H1 (cell line): ENCODE results near the gene PRICKLE1. TPM values are rescaled to one million over a fixed set of nuclear protein-coding genes. Genes with fewer than 3 reads are reported as not detected.

Source experiments
- JUN ChIP-seq: IDR thresholded peaks from 2 replicates; pipeline ENCODE4 v1.6.1; 2011; ENCODE audit warnings: low read depth, mild to moderate bottlenecking, improper control_type of control experiment, low read length
- SIN3A ChIP-seq, 2 experiments: IDR thresholded peaks in 1 of 2; conservative IDR thresholded peaks in 1 of 2; 2 replicates each; pipeline ENCODE4 v1.6.1; 2011 to 2012; ENCODE audit warnings: low read length in 2 of 2, improper control_type of control experiment in 1 of 2, low read depth in 1 of 2, mild to moderate bottlenecking in 1 of 2
- SRF ChIP-seq: IDR thresholded peaks from 2 replicates; pipeline ENCODE4 v1.6.1; 2011; ENCODE audit warnings: mild to moderate bottlenecking, low read depth, low read length, moderate library complexity
- polyA plus RNA-seq, 7 experiments: library from polyadenylated mRNA; depleted of rRNA in 3 of 7; stranded (reverse) in 5 of 7; unstranded in 2 of 7; fragments of >200 nt in 5 of 7; fragments of 200-250 nt in 2 of 7; gene quantifications; 1 replicate in 5 of 7; 2 replicates in 1 of 7; 4 replicates in 1 of 7; pipeline versions ENCODE4 v1.2.1 to v1.2.3, GENCODE V29; 2011 to 2013; ENCODE audit warnings: missing spikeins in 2 of 7, mixed read lengths in 2 of 7
- total RNA-seq: library from RNA; stranded (reverse); fragmentation: NEBNext Ultra II Directional; extraction: Animal tissue kit (Norgen Biotek cat#: 25700); gene quantifications from 2 replicates; pipeline ENCODE4 v1.2.1, GENCODE V29; 2021
- TF ChIP-seq, protein P1 (sequence below): IDR thresholded peaks from 2 replicates; pipeline ENCODE4 v1.6.1; 2011; ENCODE audit warnings: low read length, improper control_type of control experiment

Gene PRICKLE1
- total and polyA plus RNA-seq, 2 of the 8 experiments (the other 6 are each of a cell fraction or from before 2014, with no cell fraction given): 14.0 to 22.4 TPM

DNA sequence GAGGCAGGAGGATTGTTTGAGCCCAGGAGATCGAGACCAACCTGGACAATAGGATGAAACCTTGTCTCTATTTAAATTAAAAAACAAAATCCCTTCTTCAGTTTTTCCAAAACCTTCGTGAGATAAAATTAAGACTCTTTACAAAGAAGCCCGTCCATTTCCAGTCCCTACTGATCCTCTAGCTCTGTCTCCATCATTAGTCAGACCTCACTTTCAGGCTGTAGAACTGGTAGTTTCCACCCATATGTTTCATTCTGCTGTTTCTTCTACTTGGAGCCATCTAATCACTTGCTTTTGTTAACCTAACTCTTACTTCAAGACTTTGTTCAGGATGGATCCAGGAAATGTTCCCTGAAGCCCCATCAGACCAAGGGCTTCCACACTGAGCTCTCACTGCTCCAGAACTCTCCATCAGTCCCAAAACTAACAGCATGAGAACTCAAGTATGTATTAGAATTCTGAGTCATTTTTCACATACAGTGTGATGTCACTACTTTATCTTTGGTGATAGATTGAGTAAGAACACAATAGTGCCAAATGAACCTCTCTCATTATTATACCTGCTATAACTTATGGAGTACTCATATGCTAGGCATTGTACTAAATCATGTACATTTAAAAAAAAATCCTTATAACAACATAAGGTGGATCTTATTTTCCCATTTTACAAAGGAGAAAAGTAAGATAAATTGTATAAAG is 90.8 kb downstream of the PRICKLE1 start (continued):
- TF ChIP-seq JUN (no peak), SRF (no peak), SIN3A (conservative IDR thresholded peaks at IDR 0.05 in 1 of 2, IDR thresholded peaks at IDR 0.05 in 1 of 2; ENCODE audit: low read depth in 1 of 2, low read length in 2 of 2) (no peak)
- TF ChIP-seq, protein P1, sequence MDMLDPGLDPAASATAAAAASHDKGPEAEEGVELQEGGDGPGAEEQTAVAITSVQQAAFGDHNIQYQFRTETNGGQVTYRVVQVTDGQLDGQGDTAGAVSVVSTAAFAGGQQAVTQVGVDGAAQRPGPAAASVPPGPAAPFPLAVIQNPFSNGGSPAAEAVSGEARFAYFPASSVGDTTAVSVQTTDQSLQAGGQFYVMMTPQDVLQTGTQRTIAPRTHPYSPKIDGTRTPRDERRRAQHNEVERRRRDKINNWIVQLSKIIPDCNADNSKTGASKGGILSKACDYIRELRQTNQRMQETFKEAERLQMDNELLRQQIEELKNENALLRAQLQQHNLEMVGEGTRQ: no peak
- TF ChIP-seq, all 59 proteins: peak for 0
